ENCODE data around the gene TLR4. TPM values are rescaled to one million over a fixed set of nuclear protein-coding genes. Genes with fewer than 3 reads are reported as not detected.

Gene TLR4
- total RNA-seq, 1 experiment from 2014 or later: 18.5 TPM

GRCh38 chr9:117744856-117745389 is 40.7 kb downstream of the TLR4 start:
- no peak for DNase-seq (ENCODE audit: low spot score)

- DNase-seq (ENCODE audit: low spot score): no peak
Observed at GRCh38 chr9:117745598-117745997, 41.4 kb downstream of the TLR4 start.

GRCh38 chr9:117746263-117746662 is 42.1 kb downstream of the TLR4 start:
- no peak for DNase-seq (ENCODE audit: low spot score)

GRCh38 chr9:117747386-117747970 is 43.3 kb downstream of the TLR4 start:
- DNase-seq (ENCODE audit: low spot score): no peak

- DNase-seq (ENCODE audit: low spot score): no peak
Observed at GRCh38 chr9:117750401-117750800, 46.2 kb downstream of the TLR4 start.

GRCh38 chr9:117752894-117753293 is 48.7 kb downstream of the TLR4 start:
- DNase-seq (ENCODE audit: low spot score): no peak

- DNase-seq (ENCODE audit: low spot score): no peak
Observed at GRCh38 chr9:117757561-117758190, 53.5 kb downstream of the TLR4 start.

GRCh38 chr9:117763314-117763713 is 59.1 kb downstream of the TLR4 start:
- DNase-seq (ENCODE audit: low spot score): peak; percentile 64

GRCh38 chr9:117768750-117769395 is 64.7 kb downstream of the TLR4 start:
- no peak for DNase-seq (ENCODE audit: low spot score)

GRCh38 chr9:117771136-117771535 is 66.9 kb downstream of the TLR4 start:
- no peak for DNase-seq (ENCODE audit: low spot score)

GRCh38 chr9:117772960-117773359 is 68.8 kb downstream of the TLR4 start:
- DNase-seq (ENCODE audit: low spot score): peak; percentile 92

Measured in A172 (cell line).